ENCODE measurements around the gene CORO2B.

Gene CORO2B

GRCh38 chr15:68578980-68579935 lies at the start of gene CORO2B:
Gene CORO2B, plus strand, starts transcription at chr15:68578993. Its CDS starts 270 bp downstream, at chr15:68579263.
- no peak for DNase-seq

- DNase-seq = no peak
Observed at GRCh38 chr15:68531387-68532179, 47.2 kb upstream of the CORO2B start.

GRCh38 chr15:68536331-68537095 lies 42.3 kb upstream of the CORO2B start:
- DNase-seq = no peak

- DNase-seq = no peak
Observed at GRCh38 chr15:68537097-68537496, 41.7 kb upstream of the CORO2B start.

GRCh38 chr15:68537506-68537905 lies 41.3 kb upstream of the CORO2B start:
- DNase-seq = no peak

GRCh38 chr15:68538311-68538710 lies 40.5 kb upstream of the CORO2B start:
- DNase-seq = no peak

GRCh38 chr15:68541743-68542142 lies 37.0 kb upstream of the CORO2B start:
- no peak for DNase-seq

GRCh38 chr15:68542348-68542747 lies 36.4 kb upstream of the CORO2B start:
- no peak for DNase-seq

GRCh38 chr15:68542771-68543164 lies 36.0 kb upstream of the CORO2B start:
- DNase-seq = no peak

GRCh38 chr15:68543165-68544008 lies 35.4 kb upstream of the CORO2B start:
- no peak for DNase-seq

- no peak for DNase-seq
Observed at GRCh38 chr15:68546318-68546717, 32.5 kb upstream of the CORO2B start.

- no peak for DNase-seq
Observed at GRCh38 chr15:68548364-68548763, 30.4 kb upstream of the CORO2B start.

GRCh38 chr15:68550004-68550403 lies 28.8 kb upstream of the CORO2B start:
- no peak for DNase-seq

- peak; percentile 8 for DNase-seq
Observed at GRCh38 chr15:68550498-68551295, 28.1 kb upstream of the CORO2B start.

- DNase-seq = no peak
Observed at GRCh38 chr15:68551296-68551635, 27.5 kb upstream of the CORO2B start.

GRCh38 chr15:68552344-68552743 lies 26.4 kb upstream of the CORO2B start:
- DNase-seq = no peak

- DNase-seq = no peak
Observed at GRCh38 chr15:68552773-68553172, 26.0 kb upstream of the CORO2B start.

GRCh38 chr15:68553314-68553993 lies 25.3 kb upstream of the CORO2B start:
- DNase-seq = no peak

- peak; percentile 20 for DNase-seq
Observed at GRCh38 chr15:68553994-68554720, 24.6 kb upstream of the CORO2B start.

Data from GDM1 (cell line).